Effector CD8-positive, alpha-beta T cell (primary cell): ENCODE data around the gene EYA2.

ENCODE experiments used
- DNase-seq: peaks from one replicate; lab custom pipeline; 2025; lab: John Stamatoyannopoulos, UW

EYA2 gene

GRCh38 chr20:46978951-46979491 is 84.4 kb downstream of the EYA2 start:
- no peak for DNase-seq

DNA sequence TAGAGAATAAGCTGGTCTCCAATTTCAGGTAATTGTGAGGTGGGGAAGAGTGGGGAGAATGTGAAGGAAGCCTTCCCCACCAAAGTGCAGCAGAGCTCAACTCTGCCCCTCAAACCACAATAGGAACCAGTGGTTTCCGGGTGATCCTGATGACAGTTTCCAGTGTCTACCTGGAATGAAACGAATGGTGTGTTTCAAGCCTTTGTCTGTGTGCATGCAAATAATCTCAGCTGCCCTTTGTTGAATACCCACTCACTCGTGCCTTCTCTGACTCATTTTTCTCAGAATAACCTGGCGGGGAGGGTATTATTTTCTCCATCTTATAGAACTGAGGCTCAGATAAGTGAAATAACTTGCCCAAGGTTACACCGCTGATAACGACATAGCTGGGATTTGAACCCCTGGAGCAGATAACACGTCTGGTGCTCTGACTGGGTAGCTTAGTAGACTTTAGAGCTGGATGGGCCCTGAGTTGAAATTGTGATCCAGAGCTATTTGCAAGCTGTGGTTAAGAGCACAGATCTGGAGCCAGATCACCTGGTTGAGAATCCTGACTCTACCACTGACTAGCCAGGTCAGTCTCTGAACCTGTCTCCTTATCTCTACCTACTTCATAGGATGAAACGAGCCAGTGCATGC is 85.1 kb downstream of the EYA2 start:
- no peak for DNase-seq

DNA sequence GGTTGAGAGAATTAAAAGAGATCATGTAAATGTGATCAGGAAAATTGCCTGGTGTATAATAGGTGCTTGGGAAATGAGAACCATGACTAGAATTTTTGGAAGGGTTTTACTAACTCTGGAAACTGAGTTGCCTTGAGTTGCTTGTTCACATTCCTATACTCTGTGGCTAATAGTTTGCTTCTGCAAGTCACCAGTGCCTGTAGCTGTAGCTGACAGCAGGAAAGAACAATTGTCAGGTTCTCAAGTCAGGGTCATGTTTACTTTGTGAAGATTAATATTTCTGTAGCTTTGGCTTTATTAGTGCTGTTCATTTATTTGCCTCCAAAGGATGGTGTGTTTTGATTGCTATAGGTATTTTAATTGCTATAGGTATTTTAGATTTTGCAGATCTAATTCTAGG is 86.5 kb downstream of the EYA2 start:
- DNase-seq: no peak

DNA sequence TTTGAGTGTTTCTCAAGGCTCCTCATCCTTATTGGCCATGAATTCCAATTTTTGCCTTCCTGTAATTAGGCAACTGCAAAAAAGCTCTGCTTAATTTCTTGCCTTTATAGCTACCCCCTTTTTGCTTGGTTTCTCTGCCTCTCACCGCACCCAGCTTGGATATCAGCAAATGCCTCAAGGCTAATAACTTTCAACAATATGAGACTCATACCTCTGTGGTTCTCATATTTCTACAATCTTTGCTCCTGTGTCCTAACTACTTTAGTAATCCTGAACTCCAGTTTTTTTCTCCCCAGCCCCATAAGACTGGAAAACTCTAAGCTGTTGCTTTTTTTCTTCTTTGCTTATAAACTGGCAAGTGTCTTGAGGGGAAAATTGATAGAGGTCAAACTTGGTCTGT is 88.8 kb downstream of the EYA2 start:
- DNase-seq: no peak

DNA sequence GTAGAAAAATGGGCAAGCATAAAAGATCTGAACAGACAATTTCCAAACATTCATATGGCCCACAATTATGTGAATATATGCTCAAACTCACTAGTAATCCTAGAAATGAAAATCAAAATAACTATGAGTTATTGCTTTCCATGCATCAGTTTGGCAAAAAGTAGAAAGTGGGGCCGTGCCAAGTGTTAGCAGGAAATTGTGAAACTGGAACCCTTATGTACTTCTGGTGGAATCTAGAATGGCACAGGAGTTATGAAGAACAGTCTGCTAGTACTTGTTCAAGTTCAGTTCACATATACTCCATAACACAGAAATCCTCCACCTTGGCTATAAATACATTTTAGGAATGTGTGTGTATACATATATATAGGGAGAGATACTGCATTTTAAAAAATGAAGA is 89.8 kb downstream of the EYA2 start:
- no peak for DNase-seq

- no peak for DNase-seq
Measured at GRCh38 chr20:46985250-46985649, 90.6 kb downstream of the EYA2 start.

- DNase-seq: no peak
Measured at GRCh38 chr20:46985671-46986070, 91.0 kb downstream of the EYA2 start.

GRCh38 chr20:46987001-46987400 is 92.4 kb downstream of the EYA2 start:
- no peak for DNase-seq

DNA sequence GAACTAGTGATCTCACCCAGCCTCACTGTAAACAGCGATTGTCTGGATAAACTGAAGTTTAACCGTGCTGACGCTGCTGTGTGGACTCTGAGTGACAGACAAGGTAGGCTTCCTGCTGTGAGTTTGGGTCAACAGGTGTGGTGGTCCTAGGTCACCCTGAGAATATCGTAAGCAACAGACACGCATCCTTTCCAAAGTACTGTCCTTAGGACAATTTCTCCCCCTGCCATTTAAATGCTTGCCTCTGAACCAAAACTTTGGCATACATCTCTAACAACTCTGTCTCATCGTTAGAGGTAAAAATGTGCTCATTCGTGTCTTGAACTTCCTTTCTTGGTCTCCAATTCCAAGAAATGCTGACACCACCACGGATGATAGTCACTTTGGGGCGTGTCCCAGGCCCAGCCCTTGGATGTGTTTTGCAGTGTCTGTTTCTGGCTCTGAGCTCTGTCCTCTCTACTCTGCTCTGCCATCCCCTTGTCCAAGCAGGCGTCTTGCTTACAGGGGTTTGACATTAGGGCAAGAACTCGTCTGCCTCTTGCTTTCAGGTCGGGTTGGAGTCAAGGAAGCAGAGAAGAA is 95.5 kb downstream of the EYA2 start:
- no peak for DNase-seq

DNA sequence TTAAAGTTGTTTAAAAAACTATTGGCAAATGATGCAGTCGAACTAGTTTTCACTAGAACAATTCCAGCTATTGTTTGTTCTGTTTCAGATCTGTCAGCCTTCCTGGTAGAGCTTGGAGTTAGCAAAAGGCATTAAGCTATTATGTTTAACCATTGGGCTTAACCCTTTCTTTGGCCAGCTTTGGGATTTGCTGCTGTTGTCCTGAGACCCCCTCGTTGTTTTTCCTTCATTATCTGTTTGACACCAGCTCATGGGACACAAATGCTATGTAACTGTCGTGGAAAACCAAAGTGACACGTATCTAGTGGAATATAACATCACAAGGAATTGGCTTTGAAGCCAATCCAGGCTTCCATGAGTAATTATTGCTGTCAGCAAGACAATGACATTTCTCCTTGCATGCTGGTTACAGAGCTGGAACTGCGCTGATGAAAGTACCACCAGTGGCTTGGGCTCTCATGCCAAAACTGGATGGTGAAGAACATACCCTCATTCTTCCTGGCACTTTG is 96.0 kb downstream of the EYA2 start:
- no peak for DNase-seq

- DNase-seq: no peak
Measured at GRCh38 chr20:46991168-46991567, 96.5 kb downstream of the EYA2 start.

- no peak for DNase-seq
Measured at GRCh38 chr20:46991880-46992639, 97.4 kb downstream of the EYA2 start.

DNA sequence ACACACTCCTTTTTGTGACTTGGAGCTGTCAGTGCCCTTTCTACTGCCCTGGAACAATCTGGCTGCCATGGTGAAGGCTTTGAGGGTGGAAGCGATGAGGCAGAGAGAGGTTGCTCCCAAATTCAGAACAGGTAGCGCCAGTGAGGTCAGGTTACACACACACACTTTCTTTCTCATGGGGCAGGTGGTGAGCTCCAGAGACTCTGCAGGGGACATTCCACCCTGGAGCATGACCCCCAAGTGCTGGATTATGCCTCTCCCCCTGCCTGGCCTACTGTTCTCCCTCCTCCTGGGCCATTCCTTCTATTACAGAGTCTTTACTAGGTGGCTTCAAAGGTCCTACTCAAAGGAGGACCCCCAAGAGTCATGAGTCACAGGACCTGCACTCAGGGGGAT is 98.0 kb downstream of the EYA2 start:
- DNase-seq: no peak

DNA sequence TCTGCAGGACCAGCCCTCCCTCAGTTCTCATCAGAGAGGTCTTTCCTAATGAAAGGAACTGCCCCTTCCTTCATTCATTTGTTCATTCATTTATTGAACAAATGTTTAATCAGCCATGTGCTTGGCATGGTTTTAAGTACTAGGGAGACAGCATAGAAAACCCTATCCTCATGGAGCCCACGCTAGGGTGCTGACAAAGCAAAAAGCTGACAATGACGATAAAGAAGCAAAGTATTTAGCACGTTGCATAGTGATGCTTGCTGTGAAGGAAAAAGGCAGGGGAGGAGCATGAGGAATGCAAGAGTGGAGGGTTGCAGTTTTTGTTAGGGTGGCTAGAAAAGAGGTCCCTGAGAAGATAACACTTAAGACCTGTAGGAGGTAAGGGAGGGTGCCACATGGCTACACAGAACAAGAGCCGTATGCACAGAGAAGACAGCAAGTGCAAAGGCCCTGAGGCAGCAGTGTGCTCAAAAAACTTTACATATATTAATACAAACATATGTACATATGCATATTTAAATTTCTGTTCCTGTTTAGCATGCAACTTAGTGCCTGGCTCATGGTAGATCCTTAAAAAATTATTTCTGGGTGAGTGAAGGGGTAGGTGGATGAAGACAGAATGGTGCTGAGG is 98.9 kb downstream of the EYA2 start:
- no peak for DNase-seq

DNA sequence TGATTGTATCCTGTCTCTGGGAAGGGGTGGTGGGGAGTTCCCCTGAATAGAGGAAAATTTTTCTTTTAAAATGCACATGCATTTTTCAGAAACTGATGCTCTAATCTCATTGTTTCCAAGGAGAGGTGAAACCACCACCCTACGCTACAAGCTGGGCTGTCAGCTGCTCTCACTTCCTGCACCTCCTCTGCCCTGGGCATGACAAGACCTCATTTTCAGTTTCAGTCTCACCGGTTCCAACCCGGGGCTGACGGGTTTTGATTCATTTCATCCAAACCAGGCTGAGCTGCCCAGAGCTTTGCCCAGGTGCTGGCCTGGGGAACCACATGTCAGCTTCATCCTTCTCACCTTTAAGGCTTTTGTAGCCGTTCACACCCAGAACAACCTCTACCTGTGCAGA is 99.7 kb downstream of the EYA2 start:
- DNase-seq: no peak

DNA sequence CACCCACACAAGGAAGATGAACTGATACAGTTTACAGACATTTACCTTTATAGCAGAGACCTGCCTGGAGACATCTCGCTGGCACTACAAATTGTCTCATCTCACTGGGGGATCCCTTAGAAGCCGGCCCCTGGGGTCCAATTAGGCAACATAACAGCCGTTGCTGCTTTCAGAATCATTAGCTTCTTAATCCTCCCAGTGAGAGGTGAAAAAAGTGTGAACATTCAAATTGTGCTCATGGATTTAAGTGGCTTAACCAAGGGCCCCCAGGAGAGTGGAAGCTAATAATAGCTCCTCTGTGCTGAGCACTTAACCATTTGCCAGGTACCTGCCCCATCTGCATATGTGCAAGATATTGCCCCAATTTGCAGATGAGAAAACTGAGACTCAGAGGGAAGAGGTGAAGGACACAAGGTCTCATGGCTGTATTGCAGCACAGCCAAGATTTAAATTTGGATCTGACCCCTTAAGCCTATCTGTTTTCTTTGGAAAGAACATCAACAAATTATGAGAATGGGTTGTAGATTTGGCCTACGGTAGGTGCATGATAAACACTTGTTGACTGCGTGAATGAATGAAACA is 101.0 kb downstream of the EYA2 start:
- DNase-seq: no peak

- no peak for DNase-seq
Measured at GRCh38 chr20:46997187-46997586, 102.5 kb downstream of the EYA2 start.

DNA sequence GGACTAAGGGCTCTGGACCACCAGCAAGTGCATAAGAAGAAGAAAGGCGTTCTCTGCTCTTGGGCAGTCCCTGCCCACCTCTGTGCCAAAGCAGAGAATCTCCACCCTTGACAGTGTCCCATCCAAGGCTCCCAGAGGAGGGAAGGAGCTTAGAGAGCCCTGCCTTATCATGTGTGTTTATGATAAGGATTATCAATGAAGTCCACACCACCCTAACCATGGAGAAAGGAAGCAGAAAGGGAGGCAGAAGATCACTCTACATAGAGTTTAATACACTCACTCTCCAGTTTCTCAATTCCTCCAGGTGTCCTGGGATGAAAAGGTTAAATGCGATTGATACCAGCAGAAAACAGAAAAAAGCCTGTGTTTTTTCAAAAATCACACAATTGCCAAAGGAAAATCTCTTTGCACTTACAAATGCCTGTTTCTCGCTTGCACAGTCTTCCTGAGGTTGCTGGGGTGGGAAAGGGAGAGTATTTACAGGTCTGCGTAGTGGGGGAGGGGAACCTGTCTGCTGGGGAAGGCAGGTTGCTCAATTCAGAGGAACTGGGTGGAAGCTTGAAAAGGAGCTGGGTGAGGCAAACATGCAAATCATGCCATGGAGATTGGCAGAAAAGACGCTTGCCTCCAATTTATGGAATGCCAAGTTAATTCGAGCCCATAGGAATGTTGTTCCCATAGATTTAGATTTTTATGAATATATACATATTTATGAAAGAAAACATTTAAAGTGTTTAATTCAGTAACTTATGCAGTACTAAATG is 104.0 kb downstream of the EYA2 start:
- DNase-seq: no peak

- no peak for DNase-seq
Measured at GRCh38 chr20:46999801-47000465, 105.3 kb downstream of the EYA2 start.

DNA sequence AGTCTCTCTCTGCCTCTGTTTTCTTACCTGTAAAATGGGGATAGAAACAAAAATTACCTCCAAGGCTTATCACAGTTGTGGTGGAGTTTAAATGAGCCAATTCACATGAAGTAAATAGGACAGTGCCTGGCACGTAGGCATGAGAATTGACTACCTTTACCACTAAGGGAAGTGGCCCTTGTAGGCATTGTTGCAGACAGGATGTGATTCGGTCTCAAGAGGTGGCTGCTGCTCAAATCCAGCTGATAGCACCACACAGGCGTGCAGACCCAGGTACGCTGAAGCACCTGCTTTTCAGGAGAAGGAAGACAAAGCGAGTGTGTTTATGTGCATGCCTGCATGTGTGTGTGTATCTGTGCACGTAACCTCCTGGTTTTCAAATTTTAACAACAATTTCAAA is 108.6 kb downstream of the EYA2 start:
- no peak for DNase-seq

DNA sequence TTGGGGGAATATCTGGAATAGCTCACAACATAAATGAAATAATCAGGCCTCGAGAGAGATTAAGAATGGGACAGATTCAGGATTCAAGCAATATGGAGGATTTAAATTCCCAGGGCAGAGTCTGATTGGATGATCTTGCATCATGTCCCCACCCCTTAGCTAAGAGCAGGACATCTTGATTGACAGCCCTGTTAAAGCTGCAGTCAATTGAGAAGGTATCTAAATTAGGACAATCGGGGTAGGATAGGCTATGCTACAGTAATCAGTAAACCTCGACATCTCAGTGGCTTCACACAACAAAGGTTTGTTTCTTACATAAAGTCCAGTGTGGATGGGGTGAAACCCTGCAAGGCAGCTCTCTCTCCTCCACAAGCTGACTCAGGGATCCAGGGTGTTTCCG is 109.5 kb downstream of the EYA2 start:
- DNase-seq: no peak
